ENCODE data around the gene SBK3. TPM values are rescaled to one million over a fixed set of nuclear protein-coding genes. Genes with fewer than 3 reads are reported as not detected.
A peak's percentile ranks its signal among the peaks of the same experiment; 100 is the strongest.

Gene SBK3
- total RNA-seq, 1 experiment from 2014 or later = 2.4 TPM

DNA sequence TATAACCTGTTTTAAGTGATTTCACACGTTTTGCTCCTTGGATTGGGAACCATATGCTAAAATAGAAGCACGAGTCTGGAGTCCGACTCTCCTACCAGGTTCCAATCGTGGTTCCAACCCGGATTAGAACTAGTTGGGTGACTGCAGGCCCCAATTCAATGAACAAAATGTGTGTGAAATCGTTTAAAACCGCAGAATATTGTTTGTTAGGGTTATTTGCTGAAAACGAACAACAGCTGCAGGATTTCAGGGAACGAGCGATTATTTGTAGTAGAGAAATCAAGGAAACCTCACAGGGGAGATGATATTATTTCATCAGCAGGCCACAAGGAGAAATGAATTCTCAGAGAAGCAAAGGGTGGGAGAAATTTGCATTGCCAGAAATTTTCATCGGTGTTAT lies 40.4 kb downstream of the SBK3 start:
- Mint-ChIP-seq H3K36me3 (ENCODE audit: insufficient read depth, unreplicated experiment) (peaks cover 14% of the 10 kb centered on the region), H3K4me3 (ENCODE audit: unreplicated experiment) (no peak overlapping the region), H3K27ac (ENCODE audit: unreplicated experiment) (no peak overlapping the region), H3K27me3 (ENCODE audit: insufficient read depth, unreplicated experiment) (peaks cover 11% of the 10 kb centered on the region), H3K4me1 (ENCODE audit: low read depth, unreplicated experiment) (peaks cover 10% of the 10 kb centered on the region), H3K9me3 (ENCODE audit: unreplicated experiment) (peaks cover 18% of the 10 kb centered on the region)
- no peaks in the 10 kb centered on the region for H3K27me3 ChIP-seq (replicated peaks; ENCODE audit: control insufficient read depth, insufficient read depth, low read length)
- intact Hi-C loops (cut with micrococcal nuclease; ENCODE audit: unreplicated experiment) = loop anchor here (2.0 to 10.0 kb wide), 3 partner anchors 38 to 127 kb away; partner anchors contain the start of gene UBE2S
- DNase-seq = no peak
- BruUV-seq (replicated peaks) = no TSS peak
- ChIA-PET CTCF (interaction anchor here (0.6 to 2.8 kb wide), 5 partner anchors 29 to 121 kb away, joined by 3 to 35 read pairs (median 10); partner anchors contain the start of gene ZNF628), POLR2A (interaction anchor here (1.3 kb wide), 1 partner anchor 43 kb away, joined by 5 read pairs; the partner anchor contains the start of gene ISOC2)
- H3K36me3 ChIP-seq (ENCODE audit: control insufficient read depth, insufficient read depth, low read length) = no peaks in the 10 kb centered on the region
- H3K4me1 ChIP-seq = peaks cover 8% of the 10 kb centered on the region; the same call in 1 of the 2 replicates
- peaks cover 8% of the 10 kb centered on the region; the same call in 1 of the 2 replicates for H3K9me3 ChIP-seq
- H3K4me3 ChIP-seq (ENCODE audit: low read depth, low read length) = no peak overlapping the region
- TF ChIP-seq CTCF (IDR thresholded peaks at IDR 0.05; ENCODE audit: insufficient read depth in 1 of 2, low read depth in 1 of 2, low read length in 1 of 2, severe bottlenecking in 1 of 2, unreplicated experiment in 1 of 2) = no peak

DNA sequence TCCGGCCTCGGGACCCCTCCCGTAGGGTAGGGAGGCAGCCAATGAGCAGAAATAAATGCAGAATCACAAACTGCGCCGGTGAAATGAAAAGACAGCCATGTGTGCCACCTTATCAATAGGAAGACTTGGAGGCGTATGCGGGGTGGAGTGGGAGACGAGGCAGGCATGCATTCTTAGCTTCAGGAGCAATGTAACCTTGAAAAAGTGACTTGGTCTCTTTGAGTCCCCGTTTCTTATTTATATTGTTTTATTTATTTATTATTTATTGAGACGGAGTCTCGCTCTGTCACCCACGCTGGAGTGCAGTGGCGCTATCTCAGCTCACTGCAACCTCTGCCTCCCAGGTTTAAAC lies 41.1 kb downstream of the SBK3 start:
- POLR2A ChIA-PET = interaction anchor here (0.6 to 1.3 kb wide), 12 partner anchors 19 to 617 kb away, joined by 3 to 17 read pairs (median 4); partner anchors contain the start of genes ISOC2, NAT14, UBE2S and ZNF628
- Histone ChIP-seq H3K4me1 (peaks cover 8% of the 10 kb centered on the region; the same call in 1 of the 2 replicates), H3K9me3 (peaks cover 8% of the 10 kb centered on the region; the same call in 1 of the 2 replicates), H3K36me3 (ENCODE audit: control insufficient read depth, insufficient read depth, low read length) (no peaks in the 10 kb centered on the region), H3K4me3 (ENCODE audit: low read depth, low read length) (peak overlapping the region; percentile 53), H3K27me3 (replicated peaks; ENCODE audit: control insufficient read depth, insufficient read depth, low read length) (no peaks in the 10 kb centered on the region)
- H3K9me3 Mint-ChIP-seq (ENCODE audit: unreplicated experiment) = peaks cover 18% of the 10 kb centered on the region
- TF ChIP-seq CTCF (IDR thresholded peaks at IDR 0.05; ENCODE audit: insufficient read depth in 1 of 2, low read depth in 1 of 2, low read length in 1 of 2, severe bottlenecking in 1 of 2, unreplicated experiment in 1 of 2) = no peak
- peaks cover 10% of the 10 kb centered on the region for H3K27me3 Mint-ChIP-seq (ENCODE audit: insufficient read depth, unreplicated experiment)
- intact Hi-C loops (cut with micrococcal nuclease; ENCODE audit: unreplicated experiment) = loop anchor here (2.0 to 10.0 kb wide), 3 partner anchors 37 to 128 kb away; partner anchors contain the start of gene UBE2S
- BruUV-seq (replicated peaks) = no TSS peak
- peaks cover 17% of the 10 kb centered on the region for H3K36me3 Mint-ChIP-seq (ENCODE audit: insufficient read depth, unreplicated experiment)
- peak overlapping the region; percentile 87 for H3K4me3 Mint-ChIP-seq (ENCODE audit: unreplicated experiment)
- DNase-seq = no peak
- CTCF ChIA-PET = interaction anchor here (0.7 to 2.8 kb wide), 32 partner anchors 10 to 442 kb away, joined by 3 to 35 read pairs (median 6); partner anchors contain the start of genes DNAAF3, FIZ1, HSPBP1 and ISOC2
- peaks cover 13% of the 10 kb centered on the region for H3K4me1 Mint-ChIP-seq (ENCODE audit: low read depth, unreplicated experiment)
- peak overlapping the region; percentile 93 for H3K27ac Mint-ChIP-seq (ENCODE audit: unreplicated experiment)

GRCh38 chr19:55503502-55504251 lies 41.7 kb downstream of the SBK3 start:
- no peaks in the 10 kb centered on the region for H3K36me3 ChIP-seq (ENCODE audit: control insufficient read depth, insufficient read depth, low read length)
- H3K4me1 Mint-ChIP-seq (ENCODE audit: low read depth, unreplicated experiment) = peaks cover 18% of the 10 kb centered on the region
- H3K4me3 Mint-ChIP-seq (ENCODE audit: unreplicated experiment) = peak overlapping the region; percentile 87
- no TSS peak for BruUV-seq (replicated peaks)
- H3K4me1 ChIP-seq = peaks cover 8% of the 10 kb centered on the region; the same call in 1 of the 2 replicates
- H3K27ac Mint-ChIP-seq (ENCODE audit: unreplicated experiment) = peak overlapping the region; percentile 93
- intact Hi-C loops (cut with micrococcal nuclease; ENCODE audit: unreplicated experiment) = loop anchor here (1.0 to 10.0 kb wide), 4 partner anchors 37 to 129 kb away; partner anchors contain the start of genes ISOC2 and UBE2S
- H3K9me3 ChIP-seq = peaks cover 8% of the 10 kb centered on the region; the same call in 1 of the 2 replicates
- TF ChIP-seq CTCF (IDR thresholded peaks at IDR 0.05; ENCODE audit: insufficient read depth in 1 of 2, low read depth in 1 of 2, low read length in 1 of 2, severe bottlenecking in 1 of 2, unreplicated experiment in 1 of 2) = peak; percentile 98 to 99
- peaks cover 8% of the 10 kb centered on the region for H3K27me3 Mint-ChIP-seq (ENCODE audit: insufficient read depth, unreplicated experiment)
- peaks cover 18% of the 10 kb centered on the region for H3K9me3 Mint-ChIP-seq (ENCODE audit: unreplicated experiment)
- POLR2A ChIA-PET = interaction anchor here (0.6 to 1.3 kb wide), 13 partner anchors 19 to 617 kb away, joined by 3 to 17 read pairs (median 4); partner anchors contain the start of genes ISOC2, NAT14, UBE2S and ZNF628
- H3K27me3 ChIP-seq (replicated peaks; ENCODE audit: control insufficient read depth, insufficient read depth, low read length) = no peaks in the 10 kb centered on the region
- CTCF ChIA-PET = interaction anchor here (0.6 to 2.8 kb wide), 33 partner anchors 10 to 441 kb away, joined by 3 to 35 read pairs (median 6); partner anchors contain the start of genes DNAAF3, FIZ1, HSPBP1 and ISOC2
- DNase-seq = peak; percentile 96 to 99
- H3K36me3 Mint-ChIP-seq (ENCODE audit: insufficient read depth, unreplicated experiment) = peaks cover 20% of the 10 kb centered on the region
- peak overlapping the region; percentile 53 for H3K4me3 ChIP-seq (ENCODE audit: low read depth, low read length)

Data from Caco-2 (cell line).